SK-N-SH treated with all-trans-retinoic acid at 6 μM for 48 hours (cell line): Measurements from ENCODE around the gene ITGB3BP.

Experiments used
- ATAC-seq: fragments of 200-7000 bp; cut with Tn5 transposase; 3 replicates; pipeline ENCODE4 v1.9.1; 2020; ENCODE audit warnings: mild to moderate bottlenecking, moderate library complexity
- BACH2 ChIP-seq: fragments of 250-450 bp; sonication (Bioruptor Pico); IDR thresholded peaks from 2 replicates; pipeline ENCODE4 v1.9.0; 2021; ENCODE audit warnings: mild to moderate bottlenecking, borderline replicate concordance
- CSDC2 ChIP-seq: fragments of 250-450 bp; sonication (Bioruptor Pico); IDR thresholded peaks from 2 replicates; pipeline ENCODE4 v1.5.0; 2020; ENCODE audit warnings: mild to moderate bottlenecking, moderate library complexity
- GLIS3 ChIP-seq: fragments of 250-450 bp; sonication (Bioruptor Pico); IDR thresholded peaks from 2 replicates; pipeline ENCODE4 v1.5.0; 2020; ENCODE audit warnings: mild to moderate bottlenecking, moderate library complexity
- ISL1 ChIP-seq: fragments of 250-450 bp; sonication (Bioruptor Pico); IDR thresholded peaks from 2 replicates; pipeline ENCODE4 v2.1.2; 2022; ENCODE audit warnings: mild to moderate bottlenecking, moderate library complexity
- RARB ChIP-seq: fragments of 250-450 bp; sonication (Bioruptor Pico); IDR thresholded peaks from 2 replicates; pipeline ENCODE4 v1.8.0; 2021; ENCODE audit warnings: mild to moderate bottlenecking, moderate library complexity
- TCF4 ChIP-seq: fragments of 250-450 bp; sonication (Bioruptor Pico); IDR thresholded peaks from 2 replicates; pipeline ENCODE4 v1.8.0; 2021; ENCODE audit warnings: mild to moderate bottlenecking, moderate library complexity, borderline replicate concordance
- TOX ChIP-seq: fragments of 250-450 bp; sonication (Bioruptor Pico); IDR thresholded peaks from 2 replicates; pipeline ENCODE4 v1.8.0; 2021; ENCODE audit warnings: mild to moderate bottlenecking, moderate library complexity, borderline replicate concordance
- ZC3H10 ChIP-seq: fragments of 250-450 bp; sonication (Bioruptor Pico); IDR thresholded peaks from 2 replicates; pipeline ENCODE4 v1.5.1; 2021; ENCODE audit warnings: mild to moderate bottlenecking, moderate library complexity
- ZFP30 ChIP-seq: fragments of 450-650 bp; formaldehyde crosslinking; IDR thresholded peaks from 2 replicates; pipeline ENCODE4 v1.5.0; 2022; ENCODE audit warnings: mild to moderate bottlenecking, moderate library complexity
- ZNF565 ChIP-seq: fragments of 450-650 bp; formaldehyde crosslinking; conservative IDR thresholded peaks from 2 replicates; pipeline ENCODE4 v1.5.0; 2020; ENCODE audit warnings: low read depth, mild to moderate bottlenecking, moderate library complexity
- ZNF8 ChIP-seq: fragments of 450-650 bp; formaldehyde crosslinking; IDR thresholded peaks from 2 replicates; pipeline ENCODE4 v1.5.0; 2020; ENCODE audit warnings: mild to moderate bottlenecking, moderate library complexity
- TF ChIP-seq, protein P1 (sequence below): fragments of 250-450 bp; sonication (Bioruptor Pico); IDR thresholded peaks from 2 replicates; pipeline ENCODE4 v1.5.0; 2020; ENCODE audit warnings: mild to moderate bottlenecking, moderate library complexity
- TF ChIP-seq, protein P2 (sequence below): fragments of 250-450 bp; sonication (Bioruptor Pico); IDR thresholded peaks from 2 replicates; pipeline ENCODE4 v1.8.0; 2020; ENCODE audit warnings: mild to moderate bottlenecking, moderate library complexity, borderline replicate concordance
- TF ChIP-seq, protein P3 (sequence below): fragments of 250-450 bp; sonication (Bioruptor Pico); IDR thresholded peaks from 2 replicates; pipeline ENCODE4 v1.5.1; 2021; ENCODE audit warnings: mild to moderate bottlenecking, moderate library complexity
- TF ChIP-seq, protein P4 (sequence below): fragments of 250-450 bp; sonication (Bioruptor Pico); IDR thresholded peaks from 2 replicates; pipeline ENCODE4 v1.8.0; 2021; ENCODE audit warnings: low read depth, mild to moderate bottlenecking, moderate library complexity, borderline replicate concordance

The ITGB3BP gene

DNA sequence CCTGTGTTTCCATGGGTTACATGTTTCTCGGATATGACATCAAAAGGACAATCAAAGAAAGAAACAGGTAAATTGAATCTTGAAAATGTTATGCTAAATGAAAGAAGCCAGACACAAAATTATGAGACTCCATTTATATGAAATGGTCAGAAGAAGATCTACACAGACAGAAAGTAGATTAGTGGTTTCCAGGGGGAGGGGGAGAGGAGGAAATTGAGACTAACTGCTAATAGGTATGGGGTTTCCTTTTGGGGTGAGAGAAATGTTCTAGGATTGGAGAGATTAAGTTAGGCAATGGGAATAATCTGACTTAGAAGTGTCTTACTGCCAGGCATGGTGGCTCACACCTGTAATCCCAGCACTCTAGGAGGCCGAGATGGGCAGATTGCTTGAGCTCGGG is 21.8 kb downstream of the ITGB3BP start:
- TF ChIP-seq, protein P1, sequence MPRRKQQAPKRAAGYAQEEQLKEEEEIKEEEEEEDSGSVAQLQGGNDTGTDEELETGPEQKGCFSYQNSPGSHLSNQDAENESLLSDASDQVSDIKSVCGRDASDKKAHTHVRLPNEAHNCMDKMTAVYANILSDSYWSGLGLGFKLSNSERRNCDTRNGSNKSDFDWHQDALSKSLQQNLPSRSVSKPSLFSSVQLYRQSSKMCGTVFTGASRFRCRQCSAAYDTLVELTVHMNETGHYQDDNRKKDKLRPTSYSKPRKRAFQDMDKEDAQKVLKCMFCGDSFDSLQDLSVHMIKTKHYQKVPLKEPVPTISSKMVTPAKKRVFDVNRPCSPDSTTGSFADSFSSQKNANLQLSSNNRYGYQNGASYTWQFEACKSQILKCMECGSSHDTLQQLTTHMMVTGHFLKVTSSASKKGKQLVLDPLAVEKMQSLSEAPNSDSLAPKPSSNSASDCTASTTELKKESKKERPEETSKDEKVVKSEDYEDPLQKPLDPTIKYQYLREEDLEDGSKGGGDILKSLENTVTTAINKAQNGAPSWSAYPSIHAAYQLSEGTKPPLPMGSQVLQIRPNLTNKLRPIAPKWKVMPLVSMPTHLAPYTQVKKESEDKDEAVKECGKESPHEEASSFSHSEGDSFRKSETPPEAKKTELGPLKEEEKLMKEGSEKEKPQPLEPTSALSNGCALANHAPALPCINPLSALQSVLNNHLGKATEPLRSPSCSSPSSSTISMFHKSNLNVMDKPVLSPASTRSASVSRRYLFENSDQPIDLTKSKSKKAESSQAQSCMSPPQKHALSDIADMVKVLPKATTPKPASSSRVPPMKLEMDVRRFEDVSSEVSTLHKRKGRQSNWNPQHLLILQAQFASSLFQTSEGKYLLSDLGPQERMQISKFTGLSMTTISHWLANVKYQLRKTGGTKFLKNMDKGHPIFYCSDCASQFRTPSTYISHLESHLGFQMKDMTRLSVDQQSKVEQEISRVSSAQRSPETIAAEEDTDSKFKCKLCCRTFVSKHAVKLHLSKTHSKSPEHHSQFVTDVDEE: no peak
- TF ChIP-seq ZFP30 (CRISPR knock-in tag) (no peak), ZNF8 (CRISPR knock-in tag) (no peak), RARB (no peak), GLIS3 (CRISPR knock-in tag) (no peak), TCF4 (no peak), TOX (no peak), ISL1 (CRISPR knock-in tag) (no peak), ZC3H10 (no peak), BACH2 (CRISPR knock-in tag) (no peak)
- TF ChIP-seq, protein P2, sequence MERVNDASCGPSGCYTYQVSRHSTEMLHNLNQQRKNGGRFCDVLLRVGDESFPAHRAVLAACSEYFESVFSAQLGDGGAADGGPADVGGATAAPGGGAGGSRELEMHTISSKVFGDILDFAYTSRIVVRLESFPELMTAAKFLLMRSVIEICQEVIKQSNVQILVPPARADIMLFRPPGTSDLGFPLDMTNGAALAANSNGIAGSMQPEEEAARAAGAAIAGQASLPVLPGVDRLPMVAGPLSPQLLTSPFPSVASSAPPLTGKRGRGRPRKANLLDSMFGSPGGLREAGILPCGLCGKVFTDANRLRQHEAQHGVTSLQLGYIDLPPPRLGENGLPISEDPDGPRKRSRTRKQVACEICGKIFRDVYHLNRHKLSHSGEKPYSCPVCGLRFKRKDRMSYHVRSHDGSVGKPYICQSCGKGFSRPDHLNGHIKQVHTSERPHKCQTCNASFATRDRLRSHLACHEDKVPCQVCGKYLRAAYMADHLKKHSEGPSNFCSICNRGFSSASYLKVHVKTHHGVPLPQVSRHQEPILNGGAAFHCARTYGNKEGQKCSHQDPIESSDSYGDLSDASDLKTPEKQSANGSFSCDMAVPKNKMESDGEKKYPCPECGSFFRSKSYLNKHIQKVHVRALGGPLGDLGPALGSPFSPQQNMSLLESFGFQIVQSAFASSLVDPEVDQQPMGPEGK (CRISPR knock-in tag): no peak
- TF ChIP-seq, protein P3, sequence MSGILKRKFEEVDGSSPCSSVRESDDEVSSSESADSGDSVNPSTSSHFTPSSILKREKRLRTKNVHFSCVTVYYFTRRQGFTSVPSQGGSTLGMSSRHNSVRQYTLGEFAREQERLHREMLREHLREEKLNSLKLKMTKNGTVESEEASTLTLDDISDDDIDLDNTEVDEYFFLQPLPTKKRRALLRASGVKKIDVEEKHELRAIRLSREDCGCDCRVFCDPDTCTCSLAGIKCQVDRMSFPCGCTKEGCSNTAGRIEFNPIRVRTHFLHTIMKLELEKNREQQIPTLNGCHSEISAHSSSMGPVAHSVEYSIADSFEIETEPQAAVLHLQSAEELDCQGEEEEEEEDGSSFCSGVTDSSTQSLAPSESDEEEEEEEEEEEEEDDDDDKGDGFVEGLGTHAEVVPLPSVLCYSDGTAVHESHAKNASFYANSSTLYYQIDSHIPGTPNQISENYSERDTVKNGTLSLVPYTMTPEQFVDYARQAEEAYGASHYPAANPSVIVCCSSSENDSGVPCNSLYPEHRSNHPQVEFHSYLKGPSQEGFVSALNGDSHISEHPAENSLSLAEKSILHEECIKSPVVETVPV (CRISPR knock-in tag): no peak
- ATAC-seq: no peak

DNA sequence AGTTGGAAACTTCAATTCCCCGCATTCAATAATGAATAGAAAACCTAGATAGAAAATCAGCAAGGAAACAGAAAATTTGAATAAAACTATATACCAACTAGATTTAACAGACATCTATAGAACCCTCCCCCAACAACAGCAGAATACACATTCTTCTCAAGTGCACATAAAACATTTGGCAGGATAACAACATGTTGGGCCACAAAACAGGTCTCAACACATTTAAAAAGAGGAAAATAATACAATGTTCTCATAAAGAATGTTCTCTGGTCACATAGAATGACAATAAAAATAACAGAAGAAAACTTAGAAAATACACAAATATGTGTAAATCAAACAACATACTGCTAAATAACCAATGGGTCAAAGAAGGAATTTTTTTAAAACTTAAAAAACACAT is 24.9 kb downstream of the ITGB3BP start:
- ATAC-seq: no peak
- TF ChIP-seq, protein P3 (CRISPR knock-in tag): no peak
- TF ChIP-seq ZC3H10: no peak
- TF ChIP-seq, all 23 proteins: peak for 0

DNA sequence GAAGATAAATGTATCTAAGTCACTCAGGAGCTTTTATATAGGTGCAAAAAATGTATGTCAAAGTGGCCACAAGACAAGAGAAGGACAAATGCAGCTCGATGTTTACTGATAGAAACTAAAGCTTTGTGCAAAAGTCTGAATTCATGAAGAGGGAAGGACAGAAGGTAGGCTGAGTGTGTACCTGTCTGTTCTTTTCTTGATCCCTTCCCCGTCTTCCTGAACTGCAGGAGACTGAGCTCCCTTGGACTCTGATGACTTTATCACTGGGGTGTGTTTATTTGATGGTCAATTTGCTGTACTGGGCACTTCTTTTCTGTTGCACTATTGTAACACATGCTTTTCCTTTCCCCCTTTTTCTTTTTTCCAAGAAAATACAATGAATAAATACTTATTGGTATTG is 25.4 kb downstream of the ITGB3BP start:
- TF ChIP-seq ZNF565 (CRISPR knock-in tag) (no peak), ISL1 (CRISPR knock-in tag) (no peak), ZC3H10 (no peak), CSDC2 (CRISPR knock-in tag) (no peak)
- TF ChIP-seq, protein P4, sequence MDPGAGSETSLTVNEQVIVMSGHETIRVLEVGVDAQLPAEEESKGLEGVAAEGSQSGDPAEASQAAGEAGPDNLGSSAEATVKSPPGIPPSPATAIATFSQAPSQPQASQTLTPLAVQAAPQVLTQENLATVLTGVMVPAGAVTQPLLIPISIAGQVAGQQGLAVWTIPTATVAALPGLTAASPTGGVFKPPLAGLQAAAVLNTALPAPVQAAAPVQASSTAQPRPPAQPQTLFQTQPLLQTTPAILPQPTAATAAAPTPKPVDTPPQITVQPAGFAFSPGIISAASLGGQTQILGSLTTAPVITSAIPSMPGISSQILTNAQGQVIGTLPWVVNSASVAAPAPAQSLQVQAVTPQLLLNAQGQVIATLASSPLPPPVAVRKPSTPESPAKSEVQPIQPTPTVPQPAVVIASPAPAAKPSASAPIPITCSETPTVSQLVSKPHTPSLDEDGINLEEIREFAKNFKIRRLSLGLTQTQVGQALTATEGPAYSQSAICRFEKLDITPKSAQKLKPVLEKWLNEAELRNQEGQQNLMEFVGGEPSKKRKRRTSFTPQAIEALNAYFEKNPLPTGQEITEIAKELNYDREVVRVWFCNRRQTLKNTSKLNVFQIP (CRISPR knock-in tag): no peak
- ATAC-seq: no peak

DNA sequence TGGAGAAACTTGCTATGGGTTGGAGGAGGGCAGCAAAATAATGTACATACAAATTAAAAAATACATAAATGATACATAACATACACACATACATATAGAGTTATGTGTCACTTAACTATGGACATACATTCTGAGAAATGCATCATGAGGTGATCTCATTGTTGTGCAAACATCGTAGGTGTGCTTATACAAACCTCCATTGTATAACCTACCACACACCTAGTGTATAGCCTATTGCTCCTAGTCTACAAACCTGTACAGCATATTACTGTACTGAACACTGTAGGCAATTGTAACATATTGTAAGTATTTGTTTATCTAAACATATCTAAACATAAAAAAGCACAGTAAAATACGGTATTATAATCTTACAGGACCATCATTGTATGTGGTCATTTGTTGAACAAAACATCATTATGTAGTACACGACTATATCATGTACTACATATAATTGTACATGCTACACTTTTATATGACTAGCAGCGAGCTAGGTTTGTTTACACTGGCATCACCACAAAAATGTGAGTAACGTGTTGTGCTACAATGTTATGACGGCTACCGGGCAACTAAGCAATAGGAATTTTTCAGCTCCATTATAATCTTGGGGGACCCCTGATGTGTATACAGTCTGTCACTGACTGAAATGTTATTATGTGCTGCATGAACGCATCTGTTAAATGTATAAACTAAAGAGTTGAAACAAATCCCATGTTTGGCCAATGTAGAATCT is 35.5 kb downstream of the ITGB3BP start:
- TF ChIP-seq TOX (no peak), ZNF8 (CRISPR knock-in tag) (no peak), RARB (no peak)
- no peak for ATAC-seq

DNA sequence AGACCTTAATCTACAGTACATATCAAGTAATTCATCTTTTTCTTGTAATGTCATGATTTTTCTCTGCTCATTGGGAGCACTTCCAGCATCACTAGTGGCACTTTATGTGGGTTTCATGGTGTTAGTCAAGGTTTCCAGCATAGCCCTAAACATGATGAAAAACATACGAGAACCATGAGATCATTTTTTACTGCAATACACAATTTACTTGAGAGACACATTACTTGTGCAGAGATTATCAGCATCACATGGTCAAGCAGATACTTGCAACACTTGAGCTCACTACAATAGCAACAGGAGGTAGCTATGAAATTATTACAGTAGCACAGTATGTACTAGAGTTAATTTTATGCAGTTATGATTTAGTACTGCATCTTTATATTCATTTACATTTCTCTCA is 36.4 kb downstream of the ITGB3BP start:
- TF ChIP-seq BACH2 (CRISPR knock-in tag) (no peak), ZNF8 (CRISPR knock-in tag) (no peak)
- ATAC-seq: no peak
